A172 (cell line): ENCODE data around the gene TRIP13. TPM values are rescaled to one million over a fixed set of nuclear protein-coding genes. Genes with fewer than 3 reads are reported as not detected.
A peak's percentile ranks its signal among the peaks of the same experiment; 100 is the strongest.

Experiments
- DNase-seq: peaks from one replicate; pipeline ENCODE4 v3.0.0-alpha.2; 2015; ENCODE audit warnings: low spot score
- total RNA-seq: library from RNA; depleted of rRNA; stranded (reverse); fragments of >200 nt; shearing (Covaris generic); gene quantifications from 2 replicates; pipeline ENCODE4 v1.2.3, GENCODE V29; 2014

The TRIP13 gene
- total RNA-seq, 1 experiment from 2014 or later, result 108 TPM

DNA sequence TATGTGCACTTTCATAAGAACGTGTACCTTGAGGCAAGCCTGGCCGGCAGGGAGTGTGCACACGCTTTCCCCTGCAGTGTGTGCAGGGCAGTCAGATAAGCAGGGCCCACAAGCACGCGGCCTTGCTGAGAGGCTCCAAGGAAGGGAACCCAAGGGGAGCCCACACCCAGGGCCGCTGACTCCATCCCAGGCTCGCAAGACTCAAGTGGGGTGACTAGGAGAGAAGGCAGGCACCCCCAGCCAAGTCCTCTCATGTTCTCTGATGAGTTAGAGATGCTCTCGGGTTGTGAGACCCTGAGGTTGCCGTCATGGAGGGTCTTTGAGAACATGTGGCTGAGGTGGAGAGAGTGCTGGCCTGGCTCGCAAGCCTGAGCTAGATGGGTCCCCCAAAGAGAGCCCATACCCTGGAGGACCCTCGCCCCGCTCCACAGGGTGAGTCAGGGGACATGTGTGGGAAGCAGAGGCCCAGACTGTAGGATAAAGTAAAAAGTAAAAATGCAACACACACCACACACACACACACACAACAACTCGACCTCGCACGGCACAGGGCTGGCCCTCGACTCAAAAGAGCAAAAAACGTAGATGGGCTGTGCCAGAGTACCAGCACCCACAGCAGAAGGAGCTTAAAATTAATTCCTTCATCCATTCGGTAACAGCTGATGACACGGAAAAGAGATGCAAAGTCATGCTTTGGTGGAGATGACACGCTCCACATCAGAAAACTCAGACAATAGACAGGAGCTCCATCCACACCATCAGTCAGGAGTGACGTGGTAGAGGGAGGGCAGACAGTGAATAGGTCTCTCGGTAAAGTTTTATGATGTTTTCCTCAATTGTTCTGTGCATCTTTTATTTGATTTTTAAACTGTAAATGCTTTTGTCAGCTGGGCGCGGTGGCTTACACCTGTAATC is 61.1 kb downstream of the TRIP13 start:
- no peak for DNase-seq

DNA sequence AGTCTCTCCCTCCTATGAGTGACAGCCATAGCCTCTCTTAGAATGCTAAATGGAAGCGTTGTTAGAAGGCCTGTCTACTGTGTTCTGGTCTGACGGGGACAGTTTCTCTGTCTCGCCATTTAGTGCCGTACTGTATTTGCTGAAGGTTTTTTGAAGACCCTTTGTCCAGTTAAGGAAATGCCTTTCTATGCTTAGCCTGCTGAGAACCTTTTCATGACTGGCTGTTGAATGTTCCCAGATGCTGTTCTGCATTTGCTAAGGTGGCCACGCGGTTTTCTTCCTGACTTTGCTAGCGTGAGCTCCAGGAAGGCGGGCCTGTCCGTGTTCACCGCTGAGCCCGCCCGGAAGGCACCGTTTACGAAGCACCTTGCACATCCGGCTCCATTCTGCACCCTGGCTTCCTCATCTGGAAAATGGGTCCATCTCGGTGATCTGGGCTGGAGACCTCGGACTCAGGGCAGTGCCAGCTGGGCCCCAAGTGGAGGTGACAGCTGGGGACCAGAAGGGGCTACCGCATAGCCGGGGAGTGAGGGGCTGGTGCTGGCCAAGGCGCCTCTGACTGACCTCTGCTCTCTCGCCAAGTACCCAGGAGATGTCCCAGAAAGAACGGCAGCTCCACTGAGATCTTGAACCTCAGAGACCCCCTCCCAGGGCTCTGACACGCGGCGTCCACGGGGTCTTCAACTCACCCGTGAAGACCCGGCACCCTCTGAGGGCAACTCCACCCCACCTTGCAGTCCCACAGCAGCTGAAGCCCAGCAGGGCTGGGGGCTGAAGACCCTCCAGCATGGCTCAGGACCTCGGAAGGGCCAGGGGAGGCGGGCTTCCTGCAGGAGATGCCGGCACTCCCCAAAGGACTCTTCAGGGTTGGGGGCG is 63.4 kb downstream of the TRIP13 start:
- no peak for DNase-seq

DNA sequence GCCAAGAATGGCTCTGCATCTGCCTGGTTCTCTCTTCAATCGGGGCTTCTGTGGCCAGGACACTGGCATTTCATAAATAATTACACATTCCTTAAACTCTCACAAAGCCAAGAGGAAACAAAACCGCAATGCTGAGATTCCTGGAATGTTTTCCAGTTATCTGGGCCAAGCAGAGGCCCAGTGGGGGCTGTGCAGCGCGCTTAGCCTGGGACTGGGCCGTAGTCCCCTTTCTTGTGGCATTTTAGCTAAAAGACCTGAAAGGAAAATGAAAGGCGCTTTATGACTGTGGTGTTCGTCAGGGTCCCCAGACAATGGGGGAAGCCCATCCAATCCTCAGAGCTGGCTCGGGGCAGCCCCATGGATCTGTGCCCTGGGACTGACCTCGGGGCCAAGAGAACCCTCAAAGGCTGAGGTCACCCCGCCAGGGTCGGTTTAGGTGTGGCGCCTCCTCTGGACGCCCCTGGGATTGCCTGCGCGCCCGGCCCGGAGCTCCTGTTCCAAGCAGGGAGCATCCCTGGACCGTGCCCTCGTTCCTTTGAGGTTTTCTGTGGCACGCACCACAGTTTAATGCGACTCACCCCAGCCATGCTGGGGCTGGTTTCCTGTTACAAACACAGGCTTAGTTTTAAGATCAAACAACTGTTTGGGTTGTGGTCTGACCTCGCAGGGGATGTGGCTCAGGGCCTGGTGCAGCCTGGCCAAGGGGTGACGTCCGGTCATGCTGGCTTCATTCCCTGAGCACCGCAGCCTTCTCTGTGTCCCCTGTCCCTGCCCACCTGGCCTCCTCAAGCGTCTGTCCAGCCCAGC is 64.5 kb downstream of the TRIP13 start:
- DNase-seq, result peak; percentile 94

- no peak for DNase-seq
Observed at GRCh38 chr5:957748-958485, 65.2 kb downstream of the TRIP13 start.

DNA sequence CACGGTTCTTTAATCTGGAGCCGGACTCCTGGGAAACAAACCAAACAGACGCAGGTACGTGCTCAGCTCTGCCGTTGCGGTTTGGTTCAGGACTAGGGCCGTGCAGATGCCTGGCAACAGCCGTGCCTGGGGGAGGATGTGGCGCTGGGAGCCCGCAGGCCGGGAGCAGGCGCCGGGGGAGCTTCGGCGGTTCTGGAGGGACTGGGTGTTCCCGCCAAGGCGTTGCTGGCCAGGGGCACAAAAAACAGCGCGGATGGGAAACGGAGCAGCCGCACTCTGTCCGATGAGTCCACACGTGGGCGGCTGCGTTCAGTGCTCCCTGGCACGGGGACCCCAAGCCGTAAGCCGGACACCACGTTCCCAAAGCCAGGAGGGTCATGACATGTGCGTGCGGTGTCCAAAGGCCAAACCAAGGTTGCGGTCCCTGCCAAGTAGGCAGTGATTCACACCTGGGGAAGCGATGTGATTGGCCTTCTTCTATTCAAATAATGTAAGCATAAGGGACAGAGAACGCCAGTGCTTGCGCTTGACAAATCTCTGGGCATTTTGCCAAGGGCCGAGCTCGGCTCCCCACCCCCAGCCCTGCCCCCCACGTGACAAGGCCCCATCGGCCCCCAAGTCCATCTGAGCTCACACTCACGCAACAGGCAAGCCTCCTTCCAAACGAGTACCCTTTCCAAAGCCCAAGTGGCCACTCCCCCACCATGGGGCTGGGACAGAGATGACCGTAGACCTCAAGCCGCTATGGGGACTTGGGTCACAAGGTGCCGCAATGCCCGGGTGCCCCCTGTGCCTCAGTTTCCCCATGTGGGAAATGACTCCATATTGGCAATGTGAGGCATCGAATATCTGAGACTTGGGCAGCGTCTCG is 66.3 kb downstream of the TRIP13 start:
- DNase-seq, result peak; percentile 43

DNA sequence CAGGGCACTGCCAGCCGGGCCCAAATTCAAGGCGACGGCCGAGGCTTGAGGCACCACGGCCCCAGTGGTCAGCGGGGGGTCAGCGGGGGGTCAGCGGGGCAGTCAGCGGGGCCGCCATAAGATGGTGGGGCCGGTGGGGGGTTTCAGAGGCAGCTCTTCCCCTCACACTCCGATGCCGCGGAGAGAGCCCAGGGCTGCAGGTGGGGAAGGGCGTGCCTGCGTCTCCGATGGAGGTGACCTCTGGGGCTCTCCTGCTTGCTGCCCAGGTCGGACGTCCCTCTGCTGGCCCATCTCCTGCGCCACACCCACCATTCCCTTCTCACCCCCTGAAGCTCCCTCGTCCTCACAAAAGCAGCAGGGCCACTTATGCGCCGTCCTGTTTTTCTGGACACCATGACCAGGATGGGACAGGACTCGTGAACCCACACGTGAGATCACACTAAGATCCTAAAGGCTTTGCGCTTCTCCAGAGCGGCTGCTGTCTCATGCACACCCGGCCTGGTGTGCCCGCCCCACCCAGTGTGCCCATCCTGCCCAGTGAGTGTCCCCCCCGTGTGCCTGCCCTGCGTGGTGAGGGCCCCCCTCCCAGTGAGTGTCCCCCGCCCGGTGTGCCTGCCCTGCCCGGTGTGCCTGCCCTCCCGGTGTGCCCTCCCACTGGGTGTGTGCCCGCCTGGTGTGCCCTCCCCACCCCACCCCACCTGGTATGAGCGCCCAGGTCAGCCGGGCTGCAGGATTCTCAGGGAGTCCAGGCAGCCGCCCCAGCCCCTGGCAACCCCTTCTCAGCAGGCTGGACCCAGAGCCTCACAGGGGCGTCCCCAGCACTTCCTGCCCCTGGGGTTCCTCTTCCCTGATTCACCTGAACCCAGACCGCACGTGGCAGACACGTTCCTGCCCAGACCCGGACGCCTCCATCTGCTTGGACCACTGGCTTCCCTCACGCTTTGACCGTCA is 67.2 kb downstream of the TRIP13 start:
- DNase-seq, result no peak

DNA sequence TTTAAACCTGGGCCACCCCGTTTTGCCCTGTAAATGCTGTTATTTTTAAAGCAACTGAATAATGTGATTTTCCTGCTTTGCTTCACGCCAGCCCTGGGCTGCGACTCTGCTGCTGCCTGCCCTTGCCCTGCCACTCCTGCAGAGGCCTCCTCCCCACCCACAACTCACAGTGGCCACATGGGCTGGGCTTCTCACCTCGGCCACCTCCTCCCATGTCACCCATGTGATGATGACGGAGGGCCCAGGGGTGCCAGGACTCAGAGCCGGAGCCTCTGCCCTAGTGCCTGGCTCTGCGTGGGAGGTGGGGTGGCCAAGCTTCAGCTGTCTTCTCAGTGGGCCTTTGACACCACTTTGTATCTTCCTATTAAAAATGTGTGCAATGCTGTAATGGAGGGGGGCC is 67.9 kb downstream of the TRIP13 start:
- no peak for DNase-seq

- DNase-seq, result no peak
Observed at GRCh38 chr5:961002-961710, 68.5 kb downstream of the TRIP13 start.

GRCh38 chr5:961711-962240 is 69.1 kb downstream of the TRIP13 start:
- no peak for DNase-seq

DNA sequence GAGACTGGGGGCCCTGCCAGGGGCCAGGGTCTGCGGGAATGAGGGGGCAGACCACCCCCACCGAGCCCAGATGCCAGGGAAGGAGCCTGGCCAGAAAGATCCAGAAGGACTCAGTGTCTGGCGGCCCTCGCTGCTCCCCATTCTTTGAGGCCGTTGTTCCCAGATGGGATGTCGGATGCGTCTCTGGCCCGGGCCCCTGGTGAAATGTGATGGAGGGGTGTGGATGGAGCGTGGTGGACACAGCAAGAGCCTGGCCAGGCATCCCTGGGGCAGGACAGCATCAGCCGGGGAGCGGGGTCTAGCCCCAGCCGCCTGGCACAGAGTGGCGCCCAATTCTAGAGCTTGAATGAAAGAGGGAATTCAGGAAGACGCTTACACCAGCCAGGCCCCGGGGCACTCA is 69.7 kb downstream of the TRIP13 start:
- no peak for DNase-seq

DNA sequence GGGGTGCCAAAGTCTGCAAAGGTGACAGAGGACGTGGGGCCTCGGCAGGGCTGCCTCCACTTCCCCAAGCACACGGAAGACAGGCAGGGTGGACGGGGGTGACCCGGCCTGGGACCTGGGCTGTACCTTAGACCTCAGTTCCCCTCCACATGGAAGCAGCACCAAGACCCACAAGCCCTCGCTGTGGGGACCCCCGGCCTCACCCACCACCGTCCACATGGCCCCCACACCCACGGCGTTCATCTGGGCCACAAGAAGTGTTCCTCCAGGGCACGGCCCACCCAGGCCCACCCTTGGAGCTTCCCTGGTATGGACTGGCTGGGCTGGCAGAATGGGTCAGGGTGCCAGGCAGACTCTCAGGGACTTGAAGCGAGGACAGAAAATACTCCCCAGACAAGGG is 70.1 kb downstream of the TRIP13 start:
- no peak for DNase-seq

DNA sequence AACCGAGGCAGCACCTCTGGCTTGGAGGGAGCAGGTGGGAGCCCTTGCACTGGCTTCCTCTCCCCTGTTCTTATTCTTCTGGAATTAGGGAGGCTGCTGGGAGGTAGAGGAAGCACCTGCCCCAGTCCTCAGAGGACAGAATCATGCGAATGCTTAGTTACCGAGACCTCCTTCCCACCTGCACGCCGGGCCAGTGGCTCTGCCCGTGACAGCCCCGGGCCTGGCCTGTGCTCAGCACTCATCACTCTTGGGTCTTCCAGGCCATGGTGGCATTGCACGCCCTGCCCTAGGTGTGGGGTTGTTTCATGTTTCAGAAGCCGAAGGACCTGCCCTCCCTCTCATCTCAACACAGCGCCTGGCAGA is 70.6 kb downstream of the TRIP13 start:
- no peak for DNase-seq

- DNase-seq, result no peak
Observed at GRCh38 chr5:963673-964531, 71.2 kb downstream of the TRIP13 start.

GRCh38 chr5:964821-965220 is 72.1 kb downstream of the TRIP13 start:
- no peak for DNase-seq

GRCh38 chr5:965604-966344 is 73.1 kb downstream of the TRIP13 start:
- DNase-seq, result no peak

DNA sequence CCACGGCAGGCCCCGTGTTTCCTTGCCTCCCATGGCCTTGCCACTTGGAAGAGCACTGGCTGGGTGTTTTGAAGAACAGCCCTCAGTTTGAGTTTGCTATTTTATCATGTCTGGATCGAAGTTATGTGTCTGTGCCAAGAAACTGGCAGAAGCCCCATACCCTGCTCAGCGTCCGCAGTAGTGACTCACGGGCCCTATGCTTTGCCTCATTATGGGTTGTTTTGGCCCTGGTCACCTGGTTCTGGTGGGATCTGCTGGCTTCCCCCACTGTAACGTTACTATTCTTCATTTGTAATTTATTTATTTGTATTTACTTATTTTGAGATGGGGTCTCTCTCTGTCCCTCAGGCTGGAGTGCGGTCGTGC is 73.6 kb downstream of the TRIP13 start:
- DNase-seq, result no peak

- no peak for DNase-seq
Observed at GRCh38 chr5:966941-967340, 74.3 kb downstream of the TRIP13 start.
